SK-N-SH (cell line): ENCODE results near the gene KLHL21. TPM values are rescaled to one million over a fixed set of nuclear protein-coding genes. Genes with fewer than 3 reads are reported as not detected.

Source experiments
- CTCF ChIA-PET: fragments of 300-600, 350-600 bp; formaldehyde crosslinking; extraction: SDS; loops from one replicate; lab custom pipeline; 2021; lab: Yijun Ruan, JAX
- POLR2A ChIA-PET: fragments of 350-600 bp; sonication (Branson Sonifier 250); formaldehyde crosslinking; extraction: SDS; loops from one replicate; lab custom pipeline; 2020; ENCODE audit warnings: antibody characterized with exemption, inconsistent platforms; lab: Yijun Ruan, JAX
- DNase-seq: peaks from one replicate; pipeline ENCODE4 v3.0.0; 2012
- H2AFZ ChIP-seq: fragments of 200-600 bp; sonication (generic); 2 replicates; pipeline ENCODE4 v1.8.1; 2016; ENCODE audit warnings: antibody characterized with exemption, mild to moderate bottlenecking, low read depth
- H3F3A ChIP-seq: fragments of 200-600 bp; sonication (generic); replicated peaks from 2 replicates; pipeline ENCODE3; 2016; ENCODE audit warnings: antibody characterized with exemption, mild to moderate bottlenecking; ENCODE audit not compliant: insufficient read depth
- H3K27ac ChIP-seq, 2 experiments: fragments of 200-500 bp in 1 of 2; fragments of 200-600 bp in 1 of 2; sonication (Bioruptor generic) in 1 of 2; sonication (generic), shearing (Covaris generic) in 1 of 2; 2 replicates each; pipeline versions ENCODE4 v1.5.1 to v1.6.1; 2014 to 2016; ENCODE audit warnings: low read depth in 2 of 2, inconsistent platforms in 1 of 2, low read length in 1 of 2, mild to moderate bottlenecking in 1 of 2, mixed read lengths in 1 of 2
- H3K27me3 ChIP-seq: fragments of 200-600 bp; sonication (generic), shearing (Covaris generic); 2 replicates; pipeline ENCODE4 v1.6.1; 2016; ENCODE audit warnings: mixed run types; ENCODE audit not compliant: insufficient read depth
- H3K36me3 ChIP-seq, 2 experiments: fragments of 200-500 bp in 1 of 2; fragments of 200-600 bp in 1 of 2; sonication (Bioruptor generic) in 1 of 2; sonication (generic) in 1 of 2; replicated peaks in 1 of 2; 2 replicates each; pipeline versions ENCODE3 to v1.5.1; 2014 to 2016; ENCODE audit warnings: low read length in 1 of 2, mild to moderate bottlenecking in 1 of 2; ENCODE audit not compliant: insufficient read depth in 2 of 2, control insufficient read depth in 1 of 2
- H3K4me1 ChIP-seq, 2 experiments: fragments of 200-500 bp in 1 of 2; fragments of 200-600 bp in 1 of 2; sonication (Bioruptor generic) in 1 of 2; sonication (generic), shearing (Covaris generic) in 1 of 2; 2 replicates each; pipeline versions ENCODE4 v1.5.1 to v1.6.1; 2014 to 2016; ENCODE audit warnings: low read depth in 1 of 2, low read length in 1 of 2, mixed run types in 1 of 2; ENCODE audit not compliant: insufficient read depth in 2 of 2, control insufficient read depth in 1 of 2
- H3K4me2 ChIP-seq: fragments of 200-600 bp; sonication (generic), shearing (Covaris generic); 2 replicates; pipeline ENCODE4 v1.6.1; 2017; ENCODE audit warnings: mixed run types
- H3K4me3 ChIP-seq, 2 experiments: fragments of 200-500 bp in 1 of 2; fragments of 200-600 bp in 1 of 2; sonication (Bioruptor generic) in 1 of 2; sonication (generic), shearing (Covaris generic) in 1 of 2; 2 replicates each; pipeline versions ENCODE4 v1.5.1 to v1.8.1; 2014 to 2016; ENCODE audit warnings: low read depth in 2 of 2, inconsistent platforms in 1 of 2, low read length in 1 of 2, mild to moderate bottlenecking in 1 of 2, mixed read lengths in 1 of 2, moderate library complexity in 1 of 2
- H3K79me2 ChIP-seq: fragments of 200-600 bp; sonication (generic); 2 replicates; pipeline ENCODE4 v1.8.1; 2017; ENCODE audit warnings: mild to moderate bottlenecking; ENCODE audit not compliant: insufficient read depth
- H3K9ac ChIP-seq: fragments of 200-600 bp; sonication (generic); 2 replicates; pipeline ENCODE4 v1.6.1; 2017; ENCODE audit warnings: mixed run types
- H3K9me2 ChIP-seq: fragments of 200-600 bp; sonication (generic); 2 replicates; pipeline ENCODE4 v1.6.1; 2017; ENCODE audit warnings: mixed run types
- H3K9me3 ChIP-seq: fragments of 200-600 bp; sonication (generic); 2 replicates; pipeline ENCODE4 v1.6.1; 2017; ENCODE audit warnings: mixed run types, mild to moderate bottlenecking, moderate library complexity
- H4K20me1 ChIP-seq: fragments of 200-600 bp; sonication (generic); 2 replicates; pipeline ENCODE4 v1.6.1; 2017; ENCODE audit warnings: mild to moderate bottlenecking, mixed run types; ENCODE audit not compliant: insufficient read depth
- ELF1 ChIP-seq: IDR thresholded peaks from 2 replicates; pipeline ENCODE4 v1.4.0; 2012
- FOXM1 ChIP-seq: IDR thresholded peaks from 2 replicates; pipeline ENCODE4 v1.4.0; 2012; ENCODE audit warnings: low read depth, mild to moderate bottlenecking
- RFX5 ChIP-seq: IDR thresholded peaks from 2 replicates; pipeline ENCODE4 v1.6.1; 2012; ENCODE audit warnings: mild to moderate bottlenecking, improper control_type of control experiment, low read length
- WGBS: methylation state at CpG from one replicate; pipeline ENCODE4 v1.1.6; 2017; ENCODE audit warnings: low lambda C conversion rate; 5-methylcytosine and 5-hydroxymethylcytosine counted together
- polyA plus RNA-seq, 3 experiments: library from polyadenylated mRNA; depleted of rRNA; stranded (reverse); fragments of >200 nt; gene quantifications; 2 replicates each; pipeline ENCODE4 v1.2.3, GENCODE V29; 2012
- TF ChIP-seq, protein P1 (sequence below): fragments of 200-600 bp; sonication (generic); IDR thresholded peaks from 2 replicates; pipeline ENCODE4 v1.6.1; 2017; ENCODE audit warnings: antibody characterized with exemption, mild to moderate bottlenecking, moderate library complexity

The KLHL21 gene
- polyA plus RNA-seq, 1 of the 3 experiments (the other 2 are of a cell fraction) = 12.5 TPM

DNA sequence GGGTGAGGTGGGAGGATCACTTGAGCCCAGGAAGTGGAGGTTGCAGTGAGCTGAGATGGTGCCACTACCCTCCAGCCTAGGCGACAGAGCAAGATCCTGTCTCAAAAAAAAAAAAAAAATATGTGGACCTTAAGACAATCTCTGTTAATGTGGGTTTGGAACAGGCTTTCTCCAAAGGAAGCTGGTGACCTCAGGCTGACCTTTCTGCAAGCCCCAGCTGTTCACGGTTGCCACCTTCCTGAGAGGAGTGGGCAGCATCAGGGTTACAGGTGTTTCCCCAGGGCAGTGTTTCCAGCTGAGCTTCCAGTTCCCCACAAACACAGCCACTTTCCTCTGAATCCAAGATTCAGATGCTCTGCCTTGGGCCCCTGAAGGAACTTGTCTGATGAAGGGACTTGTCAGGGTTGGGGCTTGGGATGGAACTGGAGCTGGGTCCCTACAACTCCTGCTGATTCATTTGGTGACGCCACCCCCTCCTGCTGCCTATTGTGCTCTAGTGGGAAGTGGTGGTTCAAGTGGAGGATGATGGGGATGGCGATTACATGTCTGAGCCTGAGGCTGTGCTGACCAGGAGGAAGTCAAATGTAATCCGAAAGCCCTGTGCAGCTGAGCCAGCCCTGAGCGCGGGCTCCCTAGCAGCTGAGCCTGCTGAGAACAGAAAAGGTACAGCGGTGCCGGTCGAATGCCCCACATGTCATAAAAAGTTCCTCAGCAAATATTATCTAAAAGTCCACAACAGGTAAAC, 20.9 kb downstream of the KLHL21 start:
- H3K36me3 ChIP-seq = peaks cover 0 to 2% of the 10 kb centered on the region in 2 experiments
- H3K9me2 ChIP-seq = no peaks in the 10 kb centered on the region
- H3K4me1 ChIP-seq = peaks cover 14 to 32% of the 10 kb centered on the region in 2 experiments; a peak in 2 of 4 replicates
- POLR2A ChIA-PET = interaction anchor here (0.7 to 2.3 kb wide), 2 partner anchors 8 to 13 kb away, joined by 3 to 5 read pairs; no protein-coding TSS in a partner anchor
- H3K9ac ChIP-seq = no peak overlapping the region
- no peak for DNase-seq
- H3F3A ChIP-seq = no peaks in the 10 kb centered on the region
- CTCF ChIA-PET = interaction anchor here (0.7 to 8.5 kb wide), 5 partner anchors 10 to 96 kb away, joined by 3 to 68 read pairs (median 5); partner anchors contain the start of genes NOL9 and TAS1R1
- H3K27me3 ChIP-seq = no peaks in the 10 kb centered on the region
- H3K27ac ChIP-seq = no peak overlapping the region
- H3K9me3 ChIP-seq = no peaks in the 10 kb centered on the region
- H3K4me3 ChIP-seq = no peak overlapping the region
- TF ChIP-seq ELF1 = no peak
- H2AFZ ChIP-seq = no peak overlapping the region
- peak overlapping the region; percentile 83; the same call in 1 of the 2 replicates for H3K4me2 ChIP-seq
- WGBS = 94% methylated on average over 10 of the region's 10 CpGs
- H3K79me2 ChIP-seq = peaks cover 29% of the 10 kb centered on the region
- no peaks in the 10 kb centered on the region for H4K20me1 ChIP-seq

GRCh38 chr1:6580593-6581409, 21.9 kb downstream of the KLHL21 start:
- H3F3A ChIP-seq = no peaks in the 10 kb centered on the region
- no peaks in the 10 kb centered on the region for H3K27me3 ChIP-seq
- H2AFZ ChIP-seq = peak overlapping the region; percentile 56; the same call in 1 of the 2 replicates
- ChIA-PET POLR2A (interaction anchor here (0.6 to 2.3 kb wide), 3 partner anchors 9 to 14 kb away, joined by 3 to 5 read pairs (median 3); no protein-coding TSS in a partner anchor), CTCF (interaction anchor here (0.7 to 8.5 kb wide), 13 partner anchors 8 to 369 kb away, joined by 3 to 68 read pairs (median 4); partner anchors contain the start of genes NOL9 and TAS1R1)
- WGBS = 26% methylated on average over 10 of the region's 19 CpGs
- H3K4me1 ChIP-seq = peaks cover 14 to 32% of the 10 kb centered on the region in 2 experiments; a peak in 2 of 4 replicates
- peak overlapping the region; percentile 73 to 84 for H3K4me3 ChIP-seq
- peak; percentile 46 for DNase-seq
- H4K20me1 ChIP-seq = no peaks in the 10 kb centered on the region
- H3K27ac ChIP-seq = peak overlapping the region in 1 of 2 experiments; percentile 76; a peak in 1 of 4 replicates
- no peaks in the 10 kb centered on the region for H3K9me2 ChIP-seq
- H3K9ac ChIP-seq = peak overlapping the region; percentile 76
- H3K36me3 ChIP-seq = peaks cover 0 to 2% of the 10 kb centered on the region in 2 experiments
- H3K4me2 ChIP-seq = peak overlapping the region; percentile 83
- TF ChIP-seq ELF1 (no peak), FOXM1 (no peak), RFX5 (no peak)
- TF ChIP-seq, protein P1, sequence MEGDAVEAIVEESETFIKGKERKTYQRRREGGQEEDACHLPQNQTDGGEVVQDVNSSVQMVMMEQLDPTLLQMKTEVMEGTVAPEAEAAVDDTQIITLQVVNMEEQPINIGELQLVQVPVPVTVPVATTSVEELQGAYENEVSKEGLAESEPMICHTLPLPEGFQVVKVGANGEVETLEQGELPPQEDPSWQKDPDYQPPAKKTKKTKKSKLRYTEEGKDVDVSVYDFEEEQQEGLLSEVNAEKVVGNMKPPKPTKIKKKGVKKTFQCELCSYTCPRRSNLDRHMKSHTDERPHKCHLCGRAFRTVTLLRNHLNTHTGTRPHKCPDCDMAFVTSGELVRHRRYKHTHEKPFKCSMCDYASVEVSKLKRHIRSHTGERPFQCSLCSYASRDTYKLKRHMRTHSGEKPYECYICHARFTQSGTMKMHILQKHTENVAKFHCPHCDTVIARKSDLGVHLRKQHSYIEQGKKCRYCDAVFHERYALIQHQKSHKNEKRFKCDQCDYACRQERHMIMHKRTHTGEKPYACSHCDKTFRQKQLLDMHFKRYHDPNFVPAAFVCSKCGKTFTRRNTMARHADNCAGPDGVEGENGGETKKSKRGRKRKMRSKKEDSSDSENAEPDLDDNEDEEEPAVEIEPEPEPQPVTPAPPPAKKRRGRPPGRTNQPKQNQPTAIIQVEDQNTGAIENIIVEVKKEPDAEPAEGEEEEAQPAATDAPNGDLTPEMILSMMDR = 0 out of 2 replicates have a peak, but pooled peaks have one; percentile 11
- H3K9me3 ChIP-seq = no peaks in the 10 kb centered on the region
- peaks cover 29% of the 10 kb centered on the region for H3K79me2 ChIP-seq
